Measurements from ENCODE around the gene DDA1. TPM values are rescaled to one million over a fixed set of nuclear protein-coding genes. Genes with fewer than 3 reads are reported as not detected.
A peak's percentile ranks its signal among the peaks of the same experiment; 100 is the strongest.

The DDA1 gene
- total RNA-seq, 1 donor from 2014 or later = 15.8 TPM

DNA sequence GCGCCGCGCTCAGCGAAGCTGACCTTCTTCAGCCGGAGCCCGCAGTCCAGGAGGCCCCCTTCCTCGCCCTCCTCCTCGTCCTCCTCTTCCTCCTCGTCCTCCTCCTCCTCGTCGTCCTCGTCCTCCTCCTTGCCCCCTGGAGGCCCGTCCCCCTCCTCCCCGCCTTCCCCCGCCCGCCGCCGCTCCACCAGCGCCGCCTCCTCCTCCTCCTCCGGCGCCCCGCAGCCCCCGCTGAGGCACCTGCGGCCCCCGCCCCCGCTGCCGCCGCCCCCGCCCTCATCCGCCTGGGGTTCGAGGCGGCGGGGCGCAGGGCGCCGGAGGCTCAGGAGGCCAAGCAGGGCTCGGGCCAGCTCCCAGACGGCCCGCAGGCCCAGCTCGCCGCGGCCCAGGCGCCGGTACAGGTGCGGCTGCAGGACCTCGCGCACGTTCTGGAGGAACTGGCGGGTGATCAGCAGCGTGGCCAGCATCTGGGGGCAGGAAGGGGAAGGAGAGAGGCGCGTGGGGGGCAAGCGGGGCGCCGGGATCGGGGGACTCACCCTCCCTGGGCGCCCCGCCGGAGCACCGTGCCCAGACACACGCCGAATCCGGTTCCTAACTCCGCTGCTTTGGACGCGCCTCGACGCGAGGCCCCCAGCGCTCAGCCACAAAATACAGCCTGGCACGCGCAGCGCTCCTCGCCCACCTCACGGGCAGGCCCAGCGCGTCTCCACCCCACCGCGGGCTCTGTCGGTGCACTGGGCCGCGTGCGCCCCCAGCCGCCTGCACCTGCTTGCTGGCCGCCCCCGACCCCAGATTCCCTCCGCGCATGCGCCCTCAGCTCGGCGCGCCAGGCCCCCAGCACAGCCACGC lies 19.4 kb downstream of the DDA1 start:
- Histone ChIP-seq H3K36me3 (no peaks in the 10 kb centered on the region), H3K27ac (no peak overlapping the region), H3K4me3 (peak overlapping the region; percentile 27 to 30), H3K9me3 (no peaks in the 10 kb centered on the region), H3K27me3 (no peaks in the 10 kb centered on the region), H3K4me1 (peaks cover 4 to 14% of the 10 kb centered on the region in 2 donors)
- no peak for DNase-seq (ENCODE audit: low spot score in 2 of 2)
- TF ChIP-seq, protein P1, sequence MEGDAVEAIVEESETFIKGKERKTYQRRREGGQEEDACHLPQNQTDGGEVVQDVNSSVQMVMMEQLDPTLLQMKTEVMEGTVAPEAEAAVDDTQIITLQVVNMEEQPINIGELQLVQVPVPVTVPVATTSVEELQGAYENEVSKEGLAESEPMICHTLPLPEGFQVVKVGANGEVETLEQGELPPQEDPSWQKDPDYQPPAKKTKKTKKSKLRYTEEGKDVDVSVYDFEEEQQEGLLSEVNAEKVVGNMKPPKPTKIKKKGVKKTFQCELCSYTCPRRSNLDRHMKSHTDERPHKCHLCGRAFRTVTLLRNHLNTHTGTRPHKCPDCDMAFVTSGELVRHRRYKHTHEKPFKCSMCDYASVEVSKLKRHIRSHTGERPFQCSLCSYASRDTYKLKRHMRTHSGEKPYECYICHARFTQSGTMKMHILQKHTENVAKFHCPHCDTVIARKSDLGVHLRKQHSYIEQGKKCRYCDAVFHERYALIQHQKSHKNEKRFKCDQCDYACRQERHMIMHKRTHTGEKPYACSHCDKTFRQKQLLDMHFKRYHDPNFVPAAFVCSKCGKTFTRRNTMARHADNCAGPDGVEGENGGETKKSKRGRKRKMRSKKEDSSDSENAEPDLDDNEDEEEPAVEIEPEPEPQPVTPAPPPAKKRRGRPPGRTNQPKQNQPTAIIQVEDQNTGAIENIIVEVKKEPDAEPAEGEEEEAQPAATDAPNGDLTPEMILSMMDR (IDR thresholded peaks at IDR 0.05) = no peak
- intact Hi-C loops (cut with DNase I) = no loop called here

DNA sequence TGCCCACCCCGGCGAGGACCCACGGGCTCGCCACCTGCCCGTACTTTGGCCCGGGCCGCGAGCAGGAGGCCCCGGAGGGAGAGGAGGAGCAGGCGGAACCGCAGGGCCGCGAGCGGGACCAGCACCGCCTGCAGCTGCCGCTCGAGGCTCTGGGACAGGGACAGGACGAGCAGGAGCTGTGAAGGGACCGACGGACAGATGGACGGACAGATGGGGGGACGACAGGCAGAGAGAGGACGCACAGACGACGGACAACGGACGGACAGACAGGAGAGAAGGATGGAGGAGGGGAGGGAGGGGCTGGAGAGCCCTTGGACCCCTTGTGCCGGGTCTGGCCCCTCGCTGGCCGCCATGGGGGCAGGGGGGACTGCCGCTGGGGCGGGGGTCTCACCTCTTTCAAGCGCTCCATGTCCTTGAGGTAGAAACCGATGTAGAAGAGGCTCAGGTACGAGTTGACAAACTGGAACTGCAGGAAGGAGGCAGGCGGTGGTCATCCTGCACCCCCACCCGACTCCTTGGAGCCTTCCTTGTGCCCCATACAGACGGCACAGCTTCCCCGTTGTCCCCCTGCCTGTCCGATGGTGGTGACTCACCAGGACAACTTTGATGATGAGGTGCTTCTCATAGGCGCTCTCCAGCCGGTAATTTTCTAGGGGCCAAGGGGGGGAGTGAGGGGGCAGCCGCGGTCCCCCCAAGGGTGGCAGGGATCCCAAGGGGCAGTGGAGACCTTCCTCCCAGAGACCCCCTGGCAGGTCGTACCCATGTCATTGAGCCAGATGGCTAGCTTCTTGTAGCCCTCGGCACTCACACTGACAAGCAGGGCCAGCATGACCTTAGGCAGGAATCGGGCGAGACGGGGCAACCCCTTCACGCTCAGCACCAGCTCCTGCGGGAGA lies 20.3 kb downstream of the DDA1 start:
- Histone ChIP-seq H3K27ac (no peak overlapping the region), H3K4me3 (no peak overlapping the region), H3K9me3 (no peaks in the 10 kb centered on the region), H3K4me1 (peaks cover 8 to 21% of the 10 kb centered on the region in 2 donors), H3K27me3 (no peaks in the 10 kb centered on the region), H3K36me3 (no peaks in the 10 kb centered on the region)
- intact Hi-C loops (cut with DNase I) = no loop called here
- TF ChIP-seq, protein P1 (IDR thresholded peaks at IDR 0.05) = no peak
- no peak for DNase-seq (ENCODE audit: low spot score in 2 of 2)

DNA sequence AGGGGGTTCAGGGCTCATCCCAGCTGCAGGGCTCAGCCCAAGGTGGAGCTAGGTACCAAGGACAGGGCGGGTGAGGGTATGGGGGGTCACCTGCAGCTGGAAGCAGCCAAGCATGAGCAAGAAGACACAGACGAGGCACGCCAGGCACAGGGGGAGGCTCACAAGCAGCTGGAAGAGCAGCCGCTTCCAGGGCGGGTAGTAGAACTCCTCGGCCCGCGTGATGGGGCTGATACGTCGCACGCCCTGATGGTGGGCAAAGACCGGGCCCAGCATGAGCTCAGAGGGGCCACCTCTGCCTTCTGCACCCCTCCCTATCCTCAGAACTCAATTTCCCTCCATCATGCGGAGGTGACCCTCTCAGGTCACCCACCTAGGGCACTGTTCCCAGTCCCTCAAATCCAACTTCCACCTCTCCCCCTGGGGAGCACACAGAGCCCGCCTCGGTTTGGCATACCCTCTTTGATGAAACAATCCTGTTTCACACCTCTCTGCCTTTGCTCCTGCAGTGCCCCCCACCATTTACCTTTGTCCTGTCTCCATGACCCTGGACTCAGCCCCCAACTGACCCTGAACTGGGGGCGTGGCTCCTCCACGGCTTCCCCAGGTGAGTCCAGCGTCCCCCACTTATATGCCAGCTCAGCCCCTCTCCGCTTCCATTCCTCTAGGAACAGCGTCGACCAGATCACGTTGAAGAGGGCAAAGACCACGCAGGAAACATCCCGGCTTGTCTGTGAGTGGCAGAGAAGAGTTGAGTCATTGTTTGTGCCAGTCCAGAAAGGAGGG lies 21.1 kb downstream of the DDA1 start:
- Histone ChIP-seq H3K36me3 (no peaks in the 10 kb centered on the region), H3K27ac (no peak overlapping the region), H3K4me1 (peaks cover 7 to 27% of the 10 kb centered on the region in 2 donors), H3K27me3 (no peaks in the 10 kb centered on the region), H3K4me3 (no peak overlapping the region), H3K9me3 (no peaks in the 10 kb centered on the region)
- no peak for DNase-seq (ENCODE audit: low spot score in 2 of 2)
- TF ChIP-seq, protein P1 (IDR thresholded peaks at IDR 0.05) = no peak
- intact Hi-C loops (cut with DNase I) = no loop called here

DNA sequence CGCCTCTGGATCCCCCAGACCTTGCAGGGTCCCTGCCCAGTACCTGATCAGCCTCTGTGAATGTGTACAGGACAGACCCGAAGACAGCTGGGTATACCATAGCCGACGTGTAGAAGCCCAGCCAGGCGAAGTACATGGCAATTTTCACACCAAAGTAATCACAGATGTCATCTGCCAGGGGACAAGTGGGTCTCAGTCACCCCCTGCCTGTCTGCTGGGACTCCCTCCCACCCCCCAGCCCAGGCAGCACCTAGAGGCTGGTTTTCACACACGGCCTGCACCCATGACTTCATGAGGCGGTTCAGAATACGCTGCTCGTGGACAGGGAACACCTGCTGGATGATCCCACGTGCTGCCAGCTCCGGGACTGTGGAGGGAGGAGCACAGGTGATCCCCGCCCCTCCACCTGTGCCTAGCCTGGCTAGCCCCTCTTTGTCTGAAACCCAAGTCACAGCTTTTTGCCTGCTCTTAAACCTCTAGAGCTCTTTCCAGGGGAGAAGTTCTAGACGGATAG lies 21.7 kb downstream of the DDA1 start:
- Histone ChIP-seq H3K4me3 (no peak overlapping the region), H3K9me3 (no peaks in the 10 kb centered on the region), H3K36me3 (no peaks in the 10 kb centered on the region), H3K27ac (no peak overlapping the region), H3K27me3 (no peaks in the 10 kb centered on the region), H3K4me1 (peaks cover 4 to 21% of the 10 kb centered on the region in 2 donors)
- intact Hi-C loops (cut with DNase I) = no loop called here
- TF ChIP-seq, protein P1 (IDR thresholded peaks at IDR 0.05) = no peak
- no peak for DNase-seq (ENCODE audit: low spot score in 2 of 2)

DNA sequence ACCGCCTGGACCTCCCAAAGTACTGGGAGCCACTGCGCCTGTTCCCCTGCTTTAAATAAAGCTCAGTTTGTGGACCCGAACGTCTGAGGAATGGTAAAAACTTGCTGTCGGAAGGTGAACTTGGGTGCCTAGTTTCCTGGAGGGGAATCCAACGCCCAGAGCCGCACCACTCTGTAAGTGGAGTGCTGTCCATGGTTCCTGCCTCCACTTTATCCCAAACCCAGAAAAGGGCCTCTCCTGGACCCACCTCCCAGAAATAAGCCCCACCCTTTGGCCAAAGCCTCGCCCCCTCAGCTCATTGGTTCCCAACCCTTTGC lies 23.0 kb downstream of the DDA1 start:
- Histone ChIP-seq H3K36me3 (no peaks in the 10 kb centered on the region), H3K4me3 (no peak overlapping the region), H3K27me3 (no peaks in the 10 kb centered on the region), H3K4me1 (peaks cover 4 to 15% of the 10 kb centered on the region in 2 donors), H3K9me3 (no peaks in the 10 kb centered on the region), H3K27ac (no peak overlapping the region)
- intact Hi-C loops (cut with DNase I) = no loop called here
- TF ChIP-seq, protein P1 (IDR thresholded peaks at IDR 0.05) = no peak
- DNase-seq (ENCODE audit: low spot score in 2 of 2) = no peak

Measured in ascending aorta (tissue), 2 donors.